HG03460 (cell line): Measurements from ENCODE around the gene RHBDD3.
"Not testable (repeated sequence)": the region's sequence is repeated elsewhere in the genome, so short reads cannot be mapped to it uniquely, and the experiment has no call there.

Source experiments
- ATAC-seq: cut with Tn5 transposase; IDR thresholded peaks from one replicate; pipeline ENCODE4 v1.9.1; 2021; ENCODE audit not compliant: unreplicated experiment

RHBDD3 gene

DNA sequence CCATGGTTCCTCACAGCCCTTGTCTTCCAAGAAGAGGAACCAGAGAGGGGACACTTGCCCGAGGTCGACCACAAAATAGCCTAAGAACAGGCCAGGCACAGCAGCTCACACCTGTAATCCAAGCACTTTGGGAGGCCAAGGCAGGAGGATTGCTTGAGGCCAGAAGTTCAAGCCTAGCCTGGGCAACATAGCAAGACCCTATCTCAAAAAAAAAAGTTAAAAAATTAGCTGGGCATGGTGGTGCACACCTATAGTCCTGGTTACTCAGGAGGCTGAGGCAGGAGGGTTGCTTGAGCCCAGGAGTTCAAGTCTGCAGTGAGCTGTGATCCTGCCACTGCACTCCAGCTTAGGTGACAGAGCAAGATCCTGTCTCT, 48.4 kb downstream of the RHBDD3 start:
- ATAC-seq = not testable (repeated sequence)

DNA sequence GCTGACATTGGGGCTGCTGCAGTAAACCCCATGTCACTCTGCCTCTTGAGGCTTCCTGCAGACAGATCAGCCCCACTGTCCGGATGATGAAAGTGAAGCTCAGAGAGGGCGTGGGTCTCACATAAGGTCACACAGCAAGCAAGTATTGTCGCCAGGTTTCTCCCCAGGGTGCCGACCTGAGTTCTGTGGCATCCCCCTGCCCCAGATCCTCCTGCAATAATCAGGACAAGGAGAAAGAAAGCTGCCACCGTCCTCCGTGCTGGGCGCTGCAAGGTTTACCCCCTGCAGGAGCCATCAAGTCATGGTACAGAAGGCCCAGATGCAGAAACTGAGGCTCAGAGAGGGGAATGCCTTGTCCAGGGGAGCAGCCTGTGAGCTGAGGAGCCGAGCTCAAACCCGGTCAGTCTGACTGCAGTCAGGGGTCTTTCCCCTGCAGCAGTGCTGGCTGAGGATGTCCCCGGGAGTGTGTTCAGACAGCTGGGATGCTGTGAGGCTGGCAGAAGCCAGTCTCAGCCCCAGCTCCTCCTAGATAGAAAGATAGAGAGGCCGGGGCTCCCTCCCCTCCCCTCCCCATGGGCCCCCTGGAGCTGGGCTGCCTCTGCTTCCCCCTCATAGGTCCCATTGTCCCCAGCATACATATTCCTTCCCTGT, 48.9 kb downstream of the RHBDD3 start:
- no peak for ATAC-seq

DNA sequence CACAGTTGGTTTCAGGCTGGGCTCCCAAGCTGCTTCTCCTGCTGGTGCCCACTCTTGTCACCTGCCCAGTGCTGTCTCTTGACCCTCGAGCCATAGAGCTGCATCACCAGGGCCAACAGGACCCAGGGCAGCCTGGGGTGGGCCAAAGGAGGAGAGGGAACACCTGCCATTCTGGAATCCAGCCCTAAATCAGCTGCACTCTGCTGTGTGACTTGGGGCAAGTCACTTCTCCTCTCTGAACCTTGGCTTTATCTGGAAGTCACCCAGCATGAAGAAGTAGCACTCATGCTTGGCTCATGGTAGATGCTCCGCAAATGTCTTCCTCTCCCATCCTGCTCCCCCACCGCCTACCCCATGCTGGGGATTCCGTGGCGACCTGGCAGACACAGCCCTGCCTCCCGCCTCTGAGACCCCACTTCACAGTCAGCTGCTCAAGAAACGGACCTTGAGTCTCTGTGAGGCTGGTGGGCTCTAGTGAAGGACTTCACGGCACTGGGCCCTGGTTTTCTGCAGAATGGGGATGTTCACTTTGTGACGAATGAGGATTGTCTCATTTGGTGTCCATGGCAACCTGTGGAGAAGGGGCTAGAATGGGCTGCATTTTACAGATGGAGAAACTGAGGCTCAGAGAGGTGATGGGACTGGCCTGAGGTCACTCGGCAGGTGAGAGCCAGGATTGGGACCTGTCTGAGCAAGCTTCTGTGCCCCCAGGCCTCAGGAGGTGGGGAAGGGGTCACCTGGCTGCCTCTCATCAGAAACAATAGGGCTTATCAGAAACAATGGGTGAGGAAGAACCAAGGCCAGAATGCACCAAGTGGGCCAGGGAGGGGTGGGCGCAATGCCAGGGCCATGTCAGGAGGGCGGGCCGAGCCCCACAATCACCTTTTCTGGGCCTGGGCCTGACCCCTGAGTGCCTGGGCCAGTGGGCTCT, 49.7 kb downstream of the RHBDD3 start:
- ATAC-seq = no peak

GRCh38 chr22:29216873-29217666, 50.7 kb downstream of the RHBDD3 start:
- ATAC-seq = no peak

DNA sequence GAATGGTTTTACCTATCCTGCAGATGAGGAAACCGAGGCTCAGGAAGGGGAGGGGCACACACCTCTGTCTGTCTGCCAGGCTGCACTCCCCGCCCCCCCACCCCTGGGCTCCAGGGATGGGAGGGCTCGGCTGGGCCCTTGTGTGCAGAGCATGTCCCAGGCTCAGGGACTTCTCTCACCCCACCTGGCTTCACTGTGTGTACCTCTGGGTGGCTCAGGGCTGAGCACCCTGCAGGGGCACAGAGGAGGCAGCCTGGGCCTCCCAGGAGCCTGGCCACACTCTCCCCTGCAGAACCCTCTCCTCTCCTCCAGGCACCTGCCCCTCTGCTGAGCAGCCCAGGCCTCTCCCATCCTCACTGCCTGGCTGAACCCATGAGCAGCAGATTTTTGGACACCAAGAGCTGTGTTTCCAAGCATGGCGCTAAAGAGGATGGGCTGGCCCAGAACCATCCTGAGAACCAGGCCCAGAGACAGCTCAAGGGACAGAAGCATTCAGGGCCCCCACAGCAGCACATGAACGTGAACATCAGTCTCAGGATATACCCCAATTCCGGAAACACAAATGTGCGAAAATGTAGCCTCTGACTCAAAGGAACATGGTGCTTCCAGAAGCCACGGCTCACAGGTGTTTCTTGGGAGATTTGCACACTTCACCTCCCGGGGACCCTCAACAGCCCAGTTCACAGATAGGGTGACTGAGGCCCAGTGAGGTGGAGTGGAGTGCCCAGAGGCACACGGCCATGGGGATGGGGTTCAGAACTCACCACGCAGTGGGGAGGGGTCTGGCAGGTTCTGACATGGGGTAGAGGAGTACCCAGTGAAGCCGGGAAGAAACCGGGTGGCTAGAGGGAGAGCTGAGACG, 51.5 kb downstream of the RHBDD3 start:
- ATAC-seq = no peak

DNA sequence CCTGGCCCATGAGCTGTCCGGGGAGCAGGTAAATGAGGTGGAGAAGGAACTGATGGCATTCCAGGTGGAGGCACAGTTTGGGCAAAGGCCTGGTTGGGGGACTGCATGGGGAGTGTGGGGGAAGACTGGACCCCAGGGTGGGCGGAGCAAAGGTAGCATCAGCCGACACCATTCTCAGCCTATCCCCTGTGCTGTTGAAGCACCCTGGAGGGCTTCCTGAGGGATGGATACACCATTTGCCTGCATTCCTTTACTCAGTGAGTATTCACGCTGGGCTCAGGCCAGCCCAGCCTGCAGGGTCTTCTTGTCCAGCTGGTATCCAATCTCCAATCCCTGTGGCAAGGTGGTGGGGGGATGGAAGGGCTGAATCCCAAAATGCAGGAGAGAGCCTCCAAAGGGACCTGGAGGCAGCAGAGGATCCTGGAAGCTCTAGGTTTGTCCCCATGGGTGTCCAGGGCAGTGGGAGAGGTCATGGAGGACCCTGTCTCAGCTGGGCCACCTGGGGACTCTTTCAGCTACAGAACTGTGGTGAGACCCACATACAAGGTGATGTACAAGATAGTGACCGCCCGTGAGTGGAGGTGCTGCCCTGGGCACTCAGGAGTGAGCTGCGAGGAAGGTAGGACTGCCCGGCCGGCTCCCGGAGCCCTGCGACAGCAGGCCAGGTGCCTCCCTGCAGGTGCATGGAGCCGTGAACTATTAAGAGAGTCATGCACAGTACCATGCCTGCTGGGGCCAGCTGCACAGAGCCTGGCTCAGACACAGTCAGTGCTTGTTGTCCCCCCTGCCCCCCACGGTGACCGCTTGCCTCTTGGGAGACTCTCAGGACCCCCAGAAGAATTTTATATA, 52.5 kb downstream of the RHBDD3 start:
- no peak for ATAC-seq

DNA sequence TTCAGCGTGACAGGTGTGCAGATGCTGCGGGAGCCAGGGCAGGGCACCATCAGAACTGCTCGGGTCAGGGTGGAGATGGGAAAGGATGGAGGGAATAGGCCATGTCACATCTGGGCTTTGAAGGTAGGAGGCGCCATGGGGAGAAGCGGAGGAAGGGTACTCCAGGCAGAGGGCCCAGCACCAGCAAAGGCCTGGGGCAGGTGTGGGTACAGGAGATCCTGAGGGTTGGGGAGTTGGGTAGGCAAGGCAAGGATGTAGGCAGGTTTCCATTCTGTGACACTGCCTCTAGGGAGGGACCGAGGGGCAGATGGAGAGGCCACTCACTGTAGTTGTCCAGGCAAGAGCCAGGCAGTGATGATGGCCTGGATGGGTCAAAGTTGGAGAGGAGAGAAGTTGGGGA, 53.5 kb downstream of the RHBDD3 start:
- ATAC-seq = no peak

DNA sequence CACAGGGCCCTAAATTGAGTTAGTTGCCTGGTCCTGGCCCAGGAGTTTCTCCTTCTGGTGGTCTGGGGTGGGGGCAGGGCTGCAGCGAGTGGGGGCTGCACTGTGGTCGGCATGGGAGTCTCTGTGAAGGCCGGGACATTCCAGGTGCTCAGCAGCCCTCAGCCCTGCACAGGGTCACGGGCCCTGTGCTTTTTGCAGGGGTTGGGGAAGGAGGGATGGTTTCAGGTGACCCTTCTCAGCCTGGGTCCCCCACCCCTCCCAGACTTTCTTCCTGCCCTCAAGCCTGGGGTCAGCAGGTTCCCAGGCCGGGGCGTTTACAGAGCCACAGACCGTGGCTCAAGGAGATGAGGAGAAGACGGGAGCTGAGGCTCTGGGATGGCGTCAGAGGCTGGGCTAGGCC, 54.3 kb downstream of the RHBDD3 start:
- no peak for ATAC-seq

DNA sequence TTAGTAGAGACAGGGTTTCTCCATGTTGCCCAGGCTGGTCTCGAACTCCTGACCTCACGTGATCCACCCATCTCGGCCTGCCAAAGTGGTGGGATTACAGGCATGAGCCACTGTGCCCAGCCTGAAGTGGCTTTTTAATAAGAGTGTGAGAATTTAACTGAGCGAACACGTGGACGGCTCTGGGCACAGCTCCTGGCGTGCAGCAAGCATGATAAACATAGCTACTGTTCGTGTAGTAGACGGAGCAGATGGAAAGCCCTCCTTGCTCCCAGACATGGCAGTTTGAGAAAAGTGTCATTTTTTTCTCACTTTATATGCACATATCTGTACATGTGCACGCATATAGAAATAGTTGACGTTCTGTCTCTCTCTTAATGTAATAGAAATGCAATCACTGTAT, 55.0 kb downstream of the RHBDD3 start:
- no peak for ATAC-seq

DNA sequence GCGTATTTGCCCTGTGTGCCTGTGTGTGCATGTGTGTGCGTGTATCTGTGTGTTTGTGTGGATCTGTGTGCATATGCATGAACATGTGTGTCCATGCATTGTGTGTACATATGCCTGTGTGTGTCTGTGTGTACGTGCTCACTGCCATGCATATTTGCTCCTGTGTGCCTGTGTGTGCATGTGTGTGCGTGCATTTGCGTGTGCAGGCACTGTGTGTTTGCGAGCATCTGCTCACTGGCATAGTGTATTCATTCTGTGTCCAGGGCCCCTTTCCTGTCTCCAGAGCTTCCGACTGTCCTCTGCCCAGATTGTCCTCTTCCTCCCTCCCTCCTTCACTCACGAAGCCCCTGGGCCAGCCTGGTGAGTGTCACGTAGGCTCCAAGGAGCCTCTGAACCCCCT, 56.3 kb downstream of the RHBDD3 start:
- no peak for ATAC-seq

- no peak for ATAC-seq
Observed at GRCh38 chr22:29211066-29211465, 56.7 kb downstream of the RHBDD3 start.
